Measurements from ENCODE around the gene PLA2G2F.

Gene PLA2G2F

GRCh38 chr1:20093940-20094391 lies 45.2 kb upstream of the PLA2G2F start:
- Histone ChIP-seq H3K9me3 (no peaks in the 10 kb centered on the region), H3K4me3 (ENCODE audit: low read depth in 1 of 2, low read length in 1 of 2) (no peak overlapping the region), H3K4me1 (ENCODE audit: control insufficient read depth in 1 of 2, insufficient read depth in 1 of 2, low read depth in 1 of 2, low read length in 1 of 2) (no peaks in the 10 kb centered on the region), H3K27ac (no peak overlapping the region), H3K36me3 (no peaks in the 10 kb centered on the region), H3K27me3 (peaks cover 10% of the 10 kb centered on the region)
- TF ChIP-seq, protein P1, sequence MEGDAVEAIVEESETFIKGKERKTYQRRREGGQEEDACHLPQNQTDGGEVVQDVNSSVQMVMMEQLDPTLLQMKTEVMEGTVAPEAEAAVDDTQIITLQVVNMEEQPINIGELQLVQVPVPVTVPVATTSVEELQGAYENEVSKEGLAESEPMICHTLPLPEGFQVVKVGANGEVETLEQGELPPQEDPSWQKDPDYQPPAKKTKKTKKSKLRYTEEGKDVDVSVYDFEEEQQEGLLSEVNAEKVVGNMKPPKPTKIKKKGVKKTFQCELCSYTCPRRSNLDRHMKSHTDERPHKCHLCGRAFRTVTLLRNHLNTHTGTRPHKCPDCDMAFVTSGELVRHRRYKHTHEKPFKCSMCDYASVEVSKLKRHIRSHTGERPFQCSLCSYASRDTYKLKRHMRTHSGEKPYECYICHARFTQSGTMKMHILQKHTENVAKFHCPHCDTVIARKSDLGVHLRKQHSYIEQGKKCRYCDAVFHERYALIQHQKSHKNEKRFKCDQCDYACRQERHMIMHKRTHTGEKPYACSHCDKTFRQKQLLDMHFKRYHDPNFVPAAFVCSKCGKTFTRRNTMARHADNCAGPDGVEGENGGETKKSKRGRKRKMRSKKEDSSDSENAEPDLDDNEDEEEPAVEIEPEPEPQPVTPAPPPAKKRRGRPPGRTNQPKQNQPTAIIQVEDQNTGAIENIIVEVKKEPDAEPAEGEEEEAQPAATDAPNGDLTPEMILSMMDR (IDR thresholded peaks at IDR 0.05): no peak

- H3K9me3 ChIP-seq: no peaks in the 10 kb centered on the region
- no peak overlapping the region for H3K4me3 ChIP-seq (ENCODE audit: low read depth in 1 of 2, low read length in 1 of 2)
- no peaks in the 10 kb centered on the region for H3K4me1 ChIP-seq (ENCODE audit: control insufficient read depth in 1 of 2, insufficient read depth in 1 of 2, low read depth in 1 of 2, low read length in 1 of 2)
- TF ChIP-seq, protein P1 (IDR thresholded peaks at IDR 0.05): no peak
- H3K27me3 ChIP-seq: peaks cover 15% of the 10 kb centered on the region
- H3K27ac ChIP-seq: no peak overlapping the region
- no peaks in the 10 kb centered on the region for H3K36me3 ChIP-seq
Observed at GRCh38 chr1:20095564-20096434, 43.3 kb upstream of the PLA2G2F start.

DNA sequence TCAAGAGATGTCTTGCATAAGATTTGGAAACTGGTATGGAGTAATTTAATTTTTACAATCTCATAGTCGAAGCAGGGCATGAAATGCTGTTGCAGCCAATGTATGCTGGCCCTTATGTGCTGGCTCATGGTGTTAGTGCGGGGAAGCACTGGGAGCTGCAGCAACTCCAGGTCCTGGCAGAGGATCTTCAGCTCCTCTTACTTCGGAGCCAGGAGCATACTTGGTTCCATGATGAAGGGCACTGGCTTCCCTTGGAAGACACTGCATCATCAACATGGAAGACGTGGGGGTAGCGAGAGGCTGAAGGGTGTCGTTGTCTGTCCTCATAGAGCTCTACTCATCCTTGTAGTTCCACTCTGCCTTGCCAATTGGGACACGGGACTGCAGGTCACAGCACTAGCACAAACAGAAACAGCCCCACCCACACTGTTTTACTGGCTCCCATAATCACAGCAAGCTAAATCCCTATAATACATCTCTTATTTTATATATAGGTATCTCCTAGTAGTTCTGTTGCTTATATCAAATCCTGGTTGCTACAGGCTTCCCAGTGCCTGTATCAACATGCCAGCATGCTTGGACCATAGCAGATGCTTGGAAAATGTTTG lies 42.2 kb upstream of the PLA2G2F start:
- Histone ChIP-seq H3K4me1 (ENCODE audit: control insufficient read depth in 1 of 2, insufficient read depth in 1 of 2, low read depth in 1 of 2, low read length in 1 of 2) (no peaks in the 10 kb centered on the region), H3K27me3 (peaks cover 18% of the 10 kb centered on the region)
- TF ChIP-seq, protein P1 (IDR thresholded peaks at IDR 0.05): no peak

DNA sequence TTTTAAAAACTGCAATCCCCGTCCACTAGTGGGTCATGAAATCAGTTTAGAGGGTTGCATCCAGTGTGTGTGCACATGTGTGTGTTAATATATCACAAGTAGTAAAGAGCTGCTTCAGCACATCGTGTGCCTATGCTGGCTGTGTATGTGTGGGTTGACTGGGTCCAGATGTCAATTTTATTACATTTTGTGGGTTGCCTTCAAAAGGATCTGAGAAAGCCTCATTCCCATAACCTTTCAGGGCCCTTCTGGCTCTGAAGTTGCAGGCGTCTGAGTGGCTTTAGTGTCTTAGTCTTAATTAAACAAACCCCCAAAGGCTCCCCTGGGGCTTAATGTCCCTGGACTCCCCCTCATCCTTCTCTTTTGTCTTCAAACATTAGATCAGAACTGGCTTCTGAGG lies 39.6 kb upstream of the PLA2G2F start:
- Histone ChIP-seq H3K36me3 (no peaks in the 10 kb centered on the region), H3K4me3 (ENCODE audit: low read depth in 1 of 2, low read length in 1 of 2) (no peak overlapping the region), H3K27ac (no peak overlapping the region), H3K9me3 (no peaks in the 10 kb centered on the region), H3K4me1 (ENCODE audit: control insufficient read depth in 1 of 2, insufficient read depth in 1 of 2, low read depth in 1 of 2, low read length in 1 of 2) (no peaks in the 10 kb centered on the region), H3K27me3 (peaks cover 9% of the 10 kb centered on the region)
- TF ChIP-seq, protein P1 (IDR thresholded peaks at IDR 0.05): no peak

More for the DNA sequence above, 42.2 kb upstream of the PLA2G2F start:
- Histone ChIP-seq H3K36me3 (no peaks in the 10 kb centered on the region), H3K9me3 (no peaks in the 10 kb centered on the region), H3K4me3 (ENCODE audit: low read depth in 1 of 2, low read length in 1 of 2) (no peak overlapping the region), H3K27ac (no peak overlapping the region)

DNA sequence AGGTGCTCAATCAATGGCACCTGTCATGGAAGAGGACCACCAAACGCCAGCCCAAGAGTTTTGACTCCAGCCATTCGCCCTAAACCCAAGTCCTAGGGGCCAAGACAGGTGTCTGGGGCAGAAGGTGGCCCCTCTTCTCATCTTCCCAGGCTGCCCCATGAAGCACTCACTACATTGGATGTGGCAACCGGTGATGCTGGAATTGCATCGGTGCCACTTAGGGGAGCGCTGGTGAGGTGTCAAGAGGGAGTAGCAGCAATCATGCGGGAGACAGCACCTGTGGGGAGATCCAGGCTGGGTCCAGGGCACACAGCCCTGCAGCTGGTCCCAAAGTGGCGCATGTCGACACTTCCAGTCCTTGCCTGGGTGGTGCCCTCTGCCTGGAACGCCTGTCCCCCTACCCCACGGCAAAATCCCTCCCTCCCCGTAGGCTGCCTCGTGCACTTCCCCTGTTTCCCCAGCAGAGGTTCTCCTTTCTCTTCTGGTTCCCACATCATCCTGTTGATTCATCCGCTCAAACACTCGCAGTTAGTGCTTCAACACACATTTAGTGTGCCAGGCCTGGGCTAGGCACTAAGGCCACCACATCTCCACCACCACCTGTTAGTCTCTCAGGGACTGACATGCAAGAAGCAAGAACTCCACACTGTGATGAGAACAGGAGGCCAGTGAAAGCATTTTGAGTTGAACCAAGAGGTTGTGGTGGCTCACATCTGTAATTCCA lies 38.3 kb upstream of the PLA2G2F start:
- Histone ChIP-seq H3K36me3 (no peaks in the 10 kb centered on the region), H3K4me3 (ENCODE audit: low read depth in 1 of 2, low read length in 1 of 2) (no peak overlapping the region), H3K27me3 (peaks cover 9% of the 10 kb centered on the region), H3K27ac (no peak overlapping the region), H3K9me3 (no peaks in the 10 kb centered on the region), H3K4me1 (ENCODE audit: control insufficient read depth in 1 of 2, insufficient read depth in 1 of 2, low read depth in 1 of 2, low read length in 1 of 2) (no peaks in the 10 kb centered on the region)
- TF ChIP-seq, protein P1 (IDR thresholded peaks at IDR 0.05): no peak

All from neutrophil (primary cell).